ENCODE data around the gene CCDC9B.

CCDC9B gene

DNA sequence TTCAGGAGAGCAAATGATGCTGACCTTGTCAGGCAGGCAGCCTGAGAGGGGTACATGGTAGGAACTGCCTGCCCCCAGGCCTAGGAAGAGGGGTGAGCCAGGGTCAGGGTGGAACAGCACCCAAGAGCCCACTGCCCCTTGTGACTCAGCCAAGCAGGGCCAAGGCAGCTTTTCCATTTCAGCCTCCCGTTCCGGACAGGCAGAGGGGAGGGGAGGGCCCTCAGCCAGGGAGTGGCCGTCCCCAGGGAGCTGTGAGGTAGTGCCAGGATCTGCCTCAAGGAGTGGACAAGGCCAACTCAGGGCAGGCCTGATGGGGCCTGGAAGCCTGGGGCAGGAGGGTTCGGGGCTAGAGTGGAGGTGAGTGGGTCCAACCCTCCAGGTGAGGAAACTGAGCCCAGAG lies 52.8 kb downstream of the CCDC9B start:
- ChIA-PET POLR2A (no interaction called here), CTCF (interaction anchor here (1.1 to 11.5 kb wide), 7 partner anchors 9 to 133 kb away, joined by 5 to 82 read pairs (median 10); partner anchors contain the start of gene PLCB2)
- TF ChIP-seq, protein P1, sequence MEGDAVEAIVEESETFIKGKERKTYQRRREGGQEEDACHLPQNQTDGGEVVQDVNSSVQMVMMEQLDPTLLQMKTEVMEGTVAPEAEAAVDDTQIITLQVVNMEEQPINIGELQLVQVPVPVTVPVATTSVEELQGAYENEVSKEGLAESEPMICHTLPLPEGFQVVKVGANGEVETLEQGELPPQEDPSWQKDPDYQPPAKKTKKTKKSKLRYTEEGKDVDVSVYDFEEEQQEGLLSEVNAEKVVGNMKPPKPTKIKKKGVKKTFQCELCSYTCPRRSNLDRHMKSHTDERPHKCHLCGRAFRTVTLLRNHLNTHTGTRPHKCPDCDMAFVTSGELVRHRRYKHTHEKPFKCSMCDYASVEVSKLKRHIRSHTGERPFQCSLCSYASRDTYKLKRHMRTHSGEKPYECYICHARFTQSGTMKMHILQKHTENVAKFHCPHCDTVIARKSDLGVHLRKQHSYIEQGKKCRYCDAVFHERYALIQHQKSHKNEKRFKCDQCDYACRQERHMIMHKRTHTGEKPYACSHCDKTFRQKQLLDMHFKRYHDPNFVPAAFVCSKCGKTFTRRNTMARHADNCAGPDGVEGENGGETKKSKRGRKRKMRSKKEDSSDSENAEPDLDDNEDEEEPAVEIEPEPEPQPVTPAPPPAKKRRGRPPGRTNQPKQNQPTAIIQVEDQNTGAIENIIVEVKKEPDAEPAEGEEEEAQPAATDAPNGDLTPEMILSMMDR (IDR thresholded peaks at IDR 0.05; ENCODE audit: control extremely low read depth, extremely low read depth, low read depth, missing control alignments), result no peak
- no peak for DNase-seq (ENCODE audit: extremely low spot score)

DNA sequence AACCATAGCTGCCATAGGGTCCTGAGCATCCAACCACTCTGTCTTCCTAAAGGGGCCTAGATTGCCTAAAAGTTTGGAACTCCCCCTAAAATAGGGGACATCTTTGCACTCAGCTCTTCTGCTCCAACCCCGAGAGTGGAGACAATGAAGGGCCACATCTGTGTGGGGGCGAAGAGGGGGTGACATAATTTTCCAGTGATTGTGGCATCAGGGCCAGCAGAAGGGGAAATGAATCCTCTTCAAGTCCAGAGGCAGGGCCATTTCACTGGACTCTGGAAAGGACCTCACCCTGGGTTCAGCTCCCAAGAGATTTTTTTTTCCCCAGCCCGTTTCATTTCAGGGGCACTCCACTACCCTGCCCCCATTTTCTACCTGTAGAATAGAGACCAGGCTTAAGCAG lies 53.2 kb downstream of the CCDC9B start:
- POLR2A ChIA-PET, result no interaction called here
- CTCF ChIA-PET, result interaction anchor here (1.1 to 11.5 kb wide), 6 partner anchors 8 to 134 kb away, joined by 5 to 82 read pairs (median 10); partner anchors contain the start of gene PLCB2
- TF ChIP-seq, protein P1 (IDR thresholded peaks at IDR 0.05; ENCODE audit: control extremely low read depth, extremely low read depth, low read depth, missing control alignments), result no peak
- DNase-seq (ENCODE audit: extremely low spot score), result no peak

- POLR2A ChIA-PET, result no interaction called here
- CTCF ChIA-PET, result interaction anchor here (1.1 to 11.5 kb wide), 8 partner anchors 8 to 135 kb away, joined by 3 to 82 read pairs (median 6); partner anchors contain the start of gene PLCB2
- TF ChIP-seq, protein P1 (IDR thresholded peaks at IDR 0.05; ENCODE audit: control extremely low read depth, extremely low read depth, low read depth, missing control alignments), result no peak
Measured at GRCh38 chr15:40286794-40287193, 53.9 kb downstream of the CCDC9B start.

DNA sequence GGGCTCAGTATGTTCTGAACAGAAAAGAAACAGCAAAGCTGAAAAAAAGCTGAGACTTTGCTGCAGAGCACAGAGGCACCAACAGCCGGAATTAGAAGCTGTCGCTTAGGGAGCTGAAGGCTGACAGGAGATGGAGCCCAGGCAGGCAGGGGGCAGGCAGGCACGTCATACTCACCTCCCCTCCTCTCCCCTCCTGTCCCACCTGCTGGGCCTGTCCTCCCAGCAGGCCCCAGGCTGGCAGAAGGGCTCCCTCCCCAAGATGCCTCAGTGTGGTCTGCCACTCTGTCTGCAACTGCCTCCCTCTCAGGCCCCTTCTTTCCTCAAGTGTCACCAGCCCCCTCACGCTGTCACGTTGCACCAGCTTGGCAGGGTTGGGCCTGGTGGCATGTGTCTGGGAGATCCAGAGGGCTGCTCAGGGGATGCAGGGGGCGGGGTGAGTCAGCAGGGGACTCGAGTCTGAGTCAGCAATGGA lies 54.6 kb downstream of the CCDC9B start:
- TF ChIP-seq, protein P1 (IDR thresholded peaks at IDR 0.05; ENCODE audit: control extremely low read depth, extremely low read depth, low read depth, missing control alignments), result no peak
- CTCF ChIA-PET, result interaction anchor here (0.9 to 11.5 kb wide), 10 partner anchors 9 to 68 kb away, joined by 3 to 82 read pairs (median 4); partner anchors contain the start of gene PLCB2
- no peak for DNase-seq (ENCODE audit: extremely low spot score)
- POLR2A ChIA-PET, result no interaction called here

More at GRCh38 chr15:40286794-40287193, 53.9 kb downstream of the CCDC9B start:
- no peak for DNase-seq (ENCODE audit: extremely low spot score)

DNA sequence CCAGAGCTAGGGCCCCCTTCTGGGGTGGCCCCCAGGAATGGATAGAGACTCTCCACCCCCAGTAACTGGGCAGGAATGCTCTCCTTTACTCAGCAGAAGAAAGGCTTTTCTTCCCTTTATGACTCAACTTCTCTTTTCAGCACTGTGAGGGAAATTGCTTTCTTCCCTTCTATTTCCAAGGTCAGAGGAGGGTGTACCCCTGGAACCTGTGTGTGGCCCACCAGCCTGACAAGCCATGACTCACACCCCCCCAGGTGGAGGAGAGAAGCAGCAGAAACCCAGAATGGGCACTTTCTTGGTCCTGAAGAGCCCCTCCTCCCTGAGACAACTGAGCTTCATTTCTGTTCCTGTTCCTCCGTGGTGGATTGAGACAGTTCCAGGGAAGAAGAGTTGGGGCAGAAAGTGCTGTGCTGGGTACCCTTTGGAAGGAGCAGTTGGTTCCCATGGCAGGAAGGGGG lies 55.2 kb downstream of the CCDC9B start:
- TF ChIP-seq, protein P1 (IDR thresholded peaks at IDR 0.05; ENCODE audit: control extremely low read depth, extremely low read depth, low read depth, missing control alignments), result no peak
- no peak for DNase-seq (ENCODE audit: extremely low spot score)
- CTCF ChIA-PET, result interaction anchor here (0.9 to 11.5 kb wide), 10 partner anchors 10 to 68 kb away, joined by 3 to 82 read pairs (median 4); partner anchors contain the start of gene PLCB2
- POLR2A ChIA-PET, result no interaction called here

DNA sequence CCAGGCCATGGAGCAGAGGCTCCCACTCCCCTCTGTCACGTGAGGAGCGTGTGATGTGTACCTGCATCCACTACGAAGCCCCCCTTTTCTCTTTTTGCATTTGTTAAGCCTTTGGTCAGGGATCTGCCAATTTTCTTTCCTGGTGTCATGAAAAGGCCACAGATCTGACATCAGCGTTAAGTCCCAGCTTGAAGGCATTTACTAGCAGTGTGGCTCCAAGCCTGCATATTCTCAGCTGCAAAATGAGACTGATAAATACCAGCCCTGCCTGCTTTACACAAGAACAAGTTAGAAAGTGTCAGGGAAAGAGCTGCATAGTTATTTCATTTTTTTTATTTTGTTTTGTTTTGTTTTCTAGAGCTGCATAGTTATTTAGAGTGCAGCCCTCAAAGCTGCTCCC lies 55.6 kb downstream of the CCDC9B start:
- ChIA-PET POLR2A (no interaction called here), CTCF (interaction anchor here (0.9 to 11.5 kb wide), 8 partner anchors 10 to 59 kb away, joined by 3 to 82 read pairs (median 4); partner anchors contain the start of gene PLCB2)
- TF ChIP-seq, protein P1 (IDR thresholded peaks at IDR 0.05; ENCODE audit: control extremely low read depth, extremely low read depth, low read depth, missing control alignments), result no peak
- no peak for DNase-seq (ENCODE audit: extremely low spot score)

All from GM10248 (cell line).